ENCODE measurements around the gene FOLR3. TPM values are rescaled to one million over a fixed set of nuclear protein-coding genes. Genes with fewer than 3 reads are reported as not detected.
A peak's percentile ranks its signal among the peaks of the same experiment; 100 is the strongest.

The FOLR3 gene
- total RNA-seq, 4 donors from 2014 or later, result not detected

DNA sequence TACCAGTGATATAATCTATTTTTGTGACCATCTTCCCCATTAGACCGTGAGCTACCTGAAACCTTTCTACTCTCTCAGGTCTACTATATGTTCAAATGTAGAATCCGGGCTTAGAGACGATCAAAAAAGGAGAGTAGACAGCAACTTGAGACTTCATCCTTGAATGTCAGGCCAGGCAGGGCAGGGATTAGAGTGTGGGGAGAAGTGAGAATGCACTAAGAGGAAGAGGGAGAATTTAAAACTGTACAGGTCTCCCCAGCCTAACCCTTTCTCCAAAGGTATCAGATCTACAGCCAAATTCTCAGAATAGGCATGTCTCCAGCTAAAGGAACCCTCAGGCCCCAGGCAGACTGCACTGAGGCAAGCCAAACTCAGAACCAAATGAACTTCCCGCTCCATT is 33.4 kb upstream of the FOLR3 start:
- Histone ChIP-seq H3K9me3 (no peaks in the 10 kb centered on the region), H3K27ac (peak overlapping the region; percentile 93), H3K36me3 (peaks cover 32% of the 10 kb centered on the region), H3K4me3 (peak overlapping the region; percentile 79), H3K4me1 (peaks cover 52% of the 10 kb centered on the region), H3K27me3 (no peaks in the 10 kb centered on the region)
- 35% methylated on average over 4 of the region's 4 CpGs for whole genome bisulfite sequencing
- TF ChIP-seq EP300 (IDR thresholded peaks at IDR 0.05), result no peak
- TF ChIP-seq POLR2A (IDR thresholded peaks at IDR 0.05), result no peak
- TF ChIP-seq POLR2AphosphoS5 (IDR thresholded peaks at IDR 0.05), result no peak
- TF ChIP-seq CTCF (IDR thresholded peaks at IDR 0.05), result no peak
- no peak for DNase-seq (ENCODE audit: low spot score in 2 of 2)

DNA sequence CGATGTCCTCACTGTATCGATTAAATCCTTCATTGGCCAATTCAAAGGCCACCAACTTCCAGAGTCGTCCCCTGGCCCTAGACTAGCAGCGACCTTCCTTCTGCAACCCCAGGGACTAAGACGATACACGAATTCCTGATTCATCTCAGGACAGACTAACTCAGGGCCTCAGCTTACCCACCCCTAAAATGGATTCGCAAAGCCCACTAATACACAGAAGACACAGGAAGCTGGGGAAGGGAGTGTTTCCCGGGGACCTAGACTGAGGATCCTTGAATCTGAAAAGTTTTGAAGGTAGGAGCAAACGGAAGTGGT is 32.9 kb upstream of the FOLR3 start:
- peaks cover 52% of the 10 kb centered on the region for H3K4me1 ChIP-seq
- 2% methylated on average over 9 of the region's 9 CpGs for WGBS

GRCh38 chr11:72102946-72103753 is 32.4 kb upstream of the FOLR3 start, which contains the start of gene LAMTOR1:
LAMTOR1 (minus strand) TSS chr11:72103297; CDS start chr11:72103224, 73 bp downstream.
- H3K27ac ChIP-seq, result peak within 1 kb of the TSS; percentile 93
- H3K36me3 ChIP-seq, result peaks cover 27% of the 10 kb centered on the region
- H3K9me3 ChIP-seq, result no peaks in the 10 kb centered on the region
- H3K27me3 ChIP-seq, result no peaks in the 10 kb centered on the region
- 3% methylated on average over 25 of the region's 64 CpGs for WGBS
- DNase-seq (ENCODE audit: low spot score in 2 of 2), result peak; percentile 100
- peak within 1 kb of the TSS; percentile 79 for H3K4me3 ChIP-seq
- H3K4me1 ChIP-seq, result peaks cover 52% of the 10 kb centered on the region
- TF ChIP-seq POLR2A (IDR thresholded peaks at IDR 0.05) (peak; percentile 19 to 63), EP300 (IDR thresholded peaks at IDR 0.05) (no peak), POLR2AphosphoS5 (IDR thresholded peaks at IDR 0.05) (peak; percentile 24 to 76 (median 67)), CTCF (IDR thresholded peaks at IDR 0.05) (peak; percentile 44 to 60)

More for the DNA sequence above, 32.9 kb upstream of the FOLR3 start:
- Histone ChIP-seq H3K9me3 (no peaks in the 10 kb centered on the region), H3K4me3 (peak overlapping the region; percentile 79), H3K27me3 (no peaks in the 10 kb centered on the region), H3K27ac (peak overlapping the region; percentile 93), H3K36me3 (peaks cover 28% of the 10 kb centered on the region)
- TF ChIP-seq POLR2AphosphoS5 (IDR thresholded peaks at IDR 0.05) (no peak), POLR2A (IDR thresholded peaks at IDR 0.05) (no peak), EP300 (IDR thresholded peaks at IDR 0.05) (no peak), CTCF (IDR thresholded peaks at IDR 0.05) (no peak)
- no peak for DNase-seq (ENCODE audit: low spot score in 2 of 2)

GRCh38 chr11:72103754-72104167 is 31.8 kb upstream of the FOLR3 start:
- no peak for DNase-seq (ENCODE audit: low spot score in 2 of 2)
- Histone ChIP-seq H3K9me3 (no peaks in the 10 kb centered on the region), H3K27me3 (no peaks in the 10 kb centered on the region), H3K27ac (peak overlapping the region; percentile 93), H3K4me1 (peaks cover 51% of the 10 kb centered on the region), H3K4me3 (peak overlapping the region; percentile 79), H3K36me3 (peaks cover 27% of the 10 kb centered on the region)
- no peak for TF ChIP-seq EP300 (IDR thresholded peaks at IDR 0.05)
- TF ChIP-seq POLR2AphosphoS5 (IDR thresholded peaks at IDR 0.05), result no peak
- no peak for TF ChIP-seq CTCF (IDR thresholded peaks at IDR 0.05)
- no peak for TF ChIP-seq POLR2A (IDR thresholded peaks at IDR 0.05)
- WGBS, result 76% methylated on average over 11 of the region's 11 CpGs

- Histone ChIP-seq H3K4me1 (peaks cover 29% of the 10 kb centered on the region), H3K9me3 (no peaks in the 10 kb centered on the region), H3K36me3 (peaks cover 28% of the 10 kb centered on the region), H3K4me3 (no peak within 1 kb of the TSS), H3K27me3 (no peaks in the 10 kb centered on the region), H3K27ac (no peak within 1 kb of the TSS)
- DNase-seq (ENCODE audit: low spot score in 2 of 2), result no peak
- 85% methylated on average over 6 of the region's 14 CpGs for WGBS
- TF ChIP-seq EP300 (IDR thresholded peaks at IDR 0.05) (no peak), POLR2A (IDR thresholded peaks at IDR 0.05) (no peak), POLR2AphosphoS5 (IDR thresholded peaks at IDR 0.05) (no peak), CTCF (IDR thresholded peaks at IDR 0.05) (no peak)
Observed at GRCh38 chr11:72105888-72106287, 29.6 kb upstream of the FOLR3 start, which contains the start of gene TOMT. TOMT (plus strand) TSS chr11:72105924; CDS start chr11:72105952, 28 bp downstream.
